Astrocyte of the cerebellum (primary cell): ENCODE measurements around the gene GLYATL2.
A peak's percentile ranks its signal among the peaks of the same experiment; 100 is the strongest.

Experiments
- DNase-seq: peaks from one replicate; pipeline ENCODE4 v3.0.0-alpha.2; 2011; ENCODE audit warnings: low read depth
- H3K4me3 ChIP-seq: 2 replicates; pipeline ENCODE4 v1.5.1; 2011; ENCODE audit warnings: mild to moderate bottlenecking, low read depth, low read length, moderate library complexity
- in situ Hi-C: cut with HindIII; loops from 2 replicates; pipeline ENCODE4 v1.10.0; 2017; ENCODE audit warnings: low sequenced_read_pairs
- TF ChIP-seq, protein P1 (sequence below): IDR thresholded peaks from 2 replicates; pipeline ENCODE4 v1.5.1; 2012; ENCODE audit warnings: low read length, low read depth, moderate library complexity, mild to moderate bottlenecking; ENCODE audit errors: missing control alignments

Gene GLYATL2

DNA sequence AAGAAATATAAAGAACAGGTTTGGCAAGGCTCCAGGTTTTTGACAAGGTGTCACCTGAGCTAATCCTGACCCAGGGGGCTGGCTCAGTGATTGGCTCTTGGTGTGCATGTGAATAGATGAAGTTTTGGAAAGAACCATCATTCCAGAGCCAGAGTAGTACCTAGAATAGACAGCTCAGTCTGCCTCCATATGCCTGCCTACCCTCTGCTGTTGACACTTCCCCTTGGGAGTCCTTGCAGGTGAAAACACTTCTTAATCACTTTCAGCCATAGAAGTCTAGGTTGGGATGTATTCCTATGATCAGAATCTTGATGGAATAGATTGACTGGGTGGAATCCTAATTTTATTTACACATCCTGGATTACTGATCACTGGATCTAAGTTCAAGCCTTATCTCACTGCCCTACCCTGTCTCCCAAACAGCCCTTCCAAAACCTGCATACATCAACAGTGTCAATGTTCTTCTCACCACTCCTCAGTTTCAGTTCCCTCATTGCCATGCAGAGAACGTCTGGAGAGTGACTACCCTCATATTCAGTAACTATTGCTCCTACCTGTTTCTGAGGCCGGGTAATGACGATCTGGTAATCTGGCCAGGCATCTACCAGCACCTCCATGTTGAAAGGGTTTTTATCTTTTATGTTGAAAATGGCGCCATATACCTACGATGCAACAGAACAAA, 6.7 kb downstream of the GLYATL2 start:
- in situ Hi-C loops: no loop called here
- TF ChIP-seq, protein P1, sequence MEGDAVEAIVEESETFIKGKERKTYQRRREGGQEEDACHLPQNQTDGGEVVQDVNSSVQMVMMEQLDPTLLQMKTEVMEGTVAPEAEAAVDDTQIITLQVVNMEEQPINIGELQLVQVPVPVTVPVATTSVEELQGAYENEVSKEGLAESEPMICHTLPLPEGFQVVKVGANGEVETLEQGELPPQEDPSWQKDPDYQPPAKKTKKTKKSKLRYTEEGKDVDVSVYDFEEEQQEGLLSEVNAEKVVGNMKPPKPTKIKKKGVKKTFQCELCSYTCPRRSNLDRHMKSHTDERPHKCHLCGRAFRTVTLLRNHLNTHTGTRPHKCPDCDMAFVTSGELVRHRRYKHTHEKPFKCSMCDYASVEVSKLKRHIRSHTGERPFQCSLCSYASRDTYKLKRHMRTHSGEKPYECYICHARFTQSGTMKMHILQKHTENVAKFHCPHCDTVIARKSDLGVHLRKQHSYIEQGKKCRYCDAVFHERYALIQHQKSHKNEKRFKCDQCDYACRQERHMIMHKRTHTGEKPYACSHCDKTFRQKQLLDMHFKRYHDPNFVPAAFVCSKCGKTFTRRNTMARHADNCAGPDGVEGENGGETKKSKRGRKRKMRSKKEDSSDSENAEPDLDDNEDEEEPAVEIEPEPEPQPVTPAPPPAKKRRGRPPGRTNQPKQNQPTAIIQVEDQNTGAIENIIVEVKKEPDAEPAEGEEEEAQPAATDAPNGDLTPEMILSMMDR: no peak

DNA sequence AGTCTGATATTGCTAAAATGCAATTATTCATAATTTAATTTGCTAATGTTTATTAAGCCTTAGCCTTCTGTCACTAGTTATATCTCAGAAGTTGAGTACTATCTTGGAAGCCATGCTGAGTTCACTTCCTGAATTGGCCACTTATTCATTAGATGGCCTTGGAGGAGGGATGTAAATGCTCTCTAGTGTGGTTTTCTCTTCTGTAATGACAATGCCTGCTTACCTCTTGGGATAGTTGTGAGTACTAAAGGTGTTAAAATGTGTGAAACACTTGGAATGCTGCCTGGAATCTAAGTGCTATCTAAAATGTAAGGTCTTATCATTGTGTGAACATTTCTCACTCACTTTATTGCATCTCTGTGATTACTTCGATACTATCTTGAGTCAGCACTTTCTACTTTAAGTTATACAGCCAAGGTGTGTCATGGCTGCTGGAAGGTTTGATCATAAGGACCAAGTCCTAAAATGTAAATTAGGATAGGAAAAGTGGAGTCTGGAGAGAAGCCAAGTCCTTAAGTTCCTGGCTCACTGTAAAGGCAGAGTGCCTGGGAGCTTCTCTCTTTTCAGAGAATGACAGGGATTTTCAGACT, 12.4 kb downstream of the GLYATL2 start:
- peak; percentile 47 for DNase-seq
- TF ChIP-seq, protein P1: no peak
- no peak overlapping the region for H3K4me3 ChIP-seq
- in situ Hi-C loops: no loop called here

More for the DNA sequence above, 6.7 kb downstream of the GLYATL2 start:
- no peak overlapping the region for H3K4me3 ChIP-seq
- no peak for DNase-seq

DNA sequence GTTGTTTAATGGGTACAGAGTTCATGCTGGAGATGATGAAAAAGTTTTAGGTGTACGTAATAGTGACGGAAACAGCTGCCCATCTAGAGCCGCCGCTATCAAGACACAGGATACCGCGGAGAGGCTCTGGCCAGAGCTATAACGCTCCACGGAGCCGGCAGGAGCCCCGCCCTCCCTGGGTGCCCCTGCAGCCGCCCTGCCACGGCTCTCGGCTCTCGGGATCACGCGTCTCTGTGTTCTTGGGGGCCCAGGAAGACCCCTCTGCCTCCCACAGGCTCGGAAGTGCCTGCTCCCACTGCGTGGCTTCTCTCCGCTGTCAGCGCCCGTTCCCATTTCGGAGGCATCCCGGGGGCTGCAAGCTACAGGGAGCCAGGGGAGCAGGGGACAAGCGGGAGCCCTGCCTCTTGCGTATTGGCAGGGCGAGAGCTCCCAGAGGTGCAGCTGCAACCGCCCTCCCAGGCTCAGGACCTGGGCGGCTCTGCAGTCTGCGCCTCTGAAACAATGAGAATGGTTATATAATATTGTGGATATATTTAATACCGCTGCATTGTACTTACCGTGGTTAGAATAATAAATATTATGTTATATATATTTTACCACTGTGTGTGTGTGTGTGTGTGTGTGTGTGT, 13.7 kb downstream of the GLYATL2 start:
- H3K4me3 ChIP-seq: no peak overlapping the region
- TF ChIP-seq, protein P1: no peak
- no peak for DNase-seq
- in situ Hi-C loops: no loop called here

DNA sequence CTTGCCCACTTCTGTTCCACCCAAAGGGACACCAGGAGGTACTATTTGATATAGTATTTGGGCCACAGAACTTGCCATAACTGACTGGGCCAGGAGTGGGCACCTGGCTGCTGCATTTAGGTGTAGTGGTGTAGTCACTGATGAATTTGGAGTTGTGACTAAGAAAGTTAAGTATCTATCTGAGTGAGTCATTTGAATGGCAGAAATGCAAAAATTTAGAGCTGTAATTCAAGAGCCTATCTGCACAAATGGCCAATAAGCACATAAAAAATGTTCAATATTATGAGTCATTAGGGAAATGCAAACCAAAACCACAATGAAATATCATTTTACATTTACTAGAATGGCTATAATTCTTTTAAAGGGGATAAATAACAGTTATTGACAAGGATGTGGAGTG, 14.7 kb downstream of the GLYATL2 start:
- DNase-seq: peak; percentile 68
- TF ChIP-seq, protein P1: peak; percentile 8
- no peak overlapping the region for H3K4me3 ChIP-seq
- in situ Hi-C loops: no loop called here

DNA sequence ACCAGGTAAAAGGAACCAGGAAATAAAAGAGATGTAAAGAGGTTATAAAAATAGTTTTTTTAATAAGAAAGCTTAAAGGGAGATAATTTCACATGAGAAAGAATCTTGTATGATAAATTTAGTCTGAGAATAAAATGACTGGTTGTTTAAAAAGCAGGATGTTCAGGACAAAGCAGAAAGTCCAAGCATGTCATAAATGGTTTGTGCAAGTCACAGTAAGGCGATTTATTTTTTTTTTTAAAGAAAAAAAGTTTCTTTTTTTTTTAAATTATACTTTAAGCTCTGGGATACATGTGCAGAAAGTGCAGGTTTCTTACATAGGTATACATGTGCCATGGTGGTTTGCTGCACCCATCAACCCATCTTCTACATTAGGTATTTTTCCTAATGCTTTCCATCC, 30.8 kb downstream of the GLYATL2 start:
- TF ChIP-seq, protein P1: no peak
- in situ Hi-C loops: no loop called here
- H3K4me3 ChIP-seq: no peak overlapping the region
- no peak for DNase-seq

DNA sequence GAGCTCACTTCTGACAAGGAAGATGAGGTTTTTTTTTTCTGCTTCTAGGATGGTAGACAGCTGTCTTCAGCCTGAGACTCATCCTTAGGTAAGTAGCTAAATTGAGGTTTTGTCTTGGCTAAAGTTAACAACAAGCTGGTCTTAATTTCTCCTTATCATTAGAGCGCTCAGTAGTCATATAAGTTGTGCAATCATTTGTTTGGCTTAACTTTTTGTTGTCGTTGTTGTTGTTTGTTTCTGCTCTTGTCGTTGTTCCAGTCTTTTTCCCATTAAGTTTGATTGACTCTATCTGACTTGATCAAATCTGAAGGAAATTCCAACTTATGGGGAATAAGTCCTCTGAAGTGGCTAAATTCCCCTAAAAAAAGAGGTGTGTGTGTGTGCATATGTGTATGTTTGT, 33.0 kb downstream of the GLYATL2 start:
- TF ChIP-seq, protein P1: no peak
- in situ Hi-C loops: no loop called here
- no peak overlapping the region for H3K4me3 ChIP-seq
- DNase-seq: no peak
